Hematopoietic multipotent progenitor cell treated with erythropoietin and hydrocortisone succinate and interleukin-3 and kit ligand, for 15 days (in vitro differentiated cells): ENCODE measurements around the gene PM20D2.
A peak's percentile ranks its signal among the peaks of the same experiment; 100 is the strongest.
"Not testable (repeated sequence)": the region's sequence is repeated elsewhere in the genome, so short reads cannot be mapped to it uniquely, and the experiment has no call there.

Experiments used
- DNase-seq: peaks from one replicate; pipeline ENCODE4 v3.0.0-alpha.2; 2015; ENCODE audit warnings: low spot score

PM20D2 gene

DNA sequence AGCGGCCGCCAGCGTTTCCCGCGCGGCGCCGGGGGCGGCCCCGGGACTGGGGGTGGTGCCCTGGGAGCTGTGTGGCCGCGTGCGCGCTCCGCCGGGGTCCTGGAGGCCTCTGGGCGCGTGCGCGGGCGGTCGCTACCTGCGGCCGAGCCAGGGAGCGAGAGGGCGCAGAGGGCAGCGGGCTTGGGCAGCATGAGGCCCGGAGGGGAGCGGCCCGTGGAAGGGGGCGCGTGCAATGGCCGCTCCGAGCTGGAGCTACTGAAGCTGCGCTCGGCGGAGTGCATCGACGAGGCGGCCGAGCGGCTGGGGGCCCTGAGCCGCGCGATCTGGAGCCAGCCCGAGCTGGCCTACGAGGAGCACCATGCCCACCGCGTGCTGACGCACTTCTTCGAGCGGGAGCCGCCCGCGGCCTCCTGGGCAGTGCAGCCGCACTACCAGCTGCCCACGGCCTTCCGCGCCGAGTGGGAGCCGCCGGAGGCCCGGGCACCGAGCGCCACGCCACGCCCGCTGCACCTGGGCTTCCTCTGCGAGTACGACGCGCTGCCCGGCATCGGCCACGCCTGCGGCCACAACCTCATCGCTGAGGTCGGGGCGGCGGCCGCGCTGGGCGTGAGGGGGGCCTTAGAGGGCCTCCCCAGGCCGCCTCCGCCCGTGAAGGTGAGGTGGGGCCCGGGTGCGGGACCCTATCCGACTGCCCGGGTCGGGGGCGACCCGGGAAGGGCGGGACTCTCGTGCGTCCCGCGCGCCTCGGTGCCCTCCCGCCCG is at the start of gene PM20D2:
PM20D2 (plus strand) TSS at position 100 of the 762 bp plus-strand sequence; CDS start at position 190, 90 bp downstream.
- peak; percentile 12 for DNase-seq

GRCh38 chr6:89098461-89098860 is 47.4 kb upstream of the PM20D2 start:
- no peak for DNase-seq

GRCh38 chr6:89100114-89100513 is 45.7 kb upstream of the PM20D2 start:
- DNase-seq = no peak

DNA sequence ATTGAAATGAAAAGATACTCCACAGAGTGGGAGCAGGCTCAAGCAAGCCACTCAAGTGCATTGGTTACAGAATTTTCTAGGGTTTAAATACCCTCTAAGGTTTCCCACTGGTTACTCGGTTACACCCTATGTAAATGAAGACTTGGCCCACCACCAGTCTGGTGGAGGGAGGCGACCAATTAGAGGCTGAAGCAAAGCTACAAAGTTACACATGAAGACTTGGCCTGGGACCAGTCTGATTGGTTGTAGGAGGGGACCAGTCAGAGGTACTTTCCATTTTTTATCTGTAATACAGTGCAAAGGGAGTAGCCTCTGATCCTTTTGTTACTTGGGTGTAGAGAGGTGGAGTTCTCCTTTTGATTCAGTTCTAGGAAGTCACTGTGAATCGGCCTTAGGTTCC is 35.6 kb upstream of the PM20D2 start:
- DNase-seq = no peak

GRCh38 chr6:89111933-89112332 is 33.9 kb upstream of the PM20D2 start:
- DNase-seq = no peak

GRCh38 chr6:89116702-89117101 is 29.2 kb upstream of the PM20D2 start:
- no peak for DNase-seq

GRCh38 chr6:89117211-89118108 is 28.4 kb upstream of the PM20D2 start, which contains the start of gene SRSF12:
Gene SRSF12, minus strand, starts transcription at chr6:89118071. Its CDS starts 184 bp downstream, at chr6:89117887.
- no peak for DNase-seq

GRCh38 chr6:89118931-89119330 is 26.9 kb upstream of the PM20D2 start:
- no peak for DNase-seq

DNA sequence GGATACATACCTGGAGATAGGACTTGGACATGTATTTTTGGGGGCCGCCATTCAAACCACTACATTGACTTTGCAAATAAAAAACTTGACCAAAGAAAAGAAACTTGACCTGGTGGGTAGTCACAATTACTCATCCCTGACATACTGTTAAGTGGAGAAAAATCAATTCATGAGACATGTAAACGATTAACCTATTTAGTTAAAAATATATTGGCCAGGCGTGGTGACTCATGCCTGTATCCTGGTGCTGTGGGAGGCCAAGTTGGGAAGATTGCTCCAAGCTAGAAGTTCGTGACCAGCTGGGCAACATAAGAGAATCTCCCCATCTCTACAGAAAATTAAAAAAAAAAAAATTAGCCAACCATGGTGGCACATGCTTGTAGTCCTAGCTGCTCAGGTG is 25.5 kb upstream of the PM20D2 start:
- DNase-seq = no peak

- no peak for DNase-seq
These were observed 23.9 kb upstream of the PM20D2 start for GRCh38 chr6:89121934-89122333.

DNA sequence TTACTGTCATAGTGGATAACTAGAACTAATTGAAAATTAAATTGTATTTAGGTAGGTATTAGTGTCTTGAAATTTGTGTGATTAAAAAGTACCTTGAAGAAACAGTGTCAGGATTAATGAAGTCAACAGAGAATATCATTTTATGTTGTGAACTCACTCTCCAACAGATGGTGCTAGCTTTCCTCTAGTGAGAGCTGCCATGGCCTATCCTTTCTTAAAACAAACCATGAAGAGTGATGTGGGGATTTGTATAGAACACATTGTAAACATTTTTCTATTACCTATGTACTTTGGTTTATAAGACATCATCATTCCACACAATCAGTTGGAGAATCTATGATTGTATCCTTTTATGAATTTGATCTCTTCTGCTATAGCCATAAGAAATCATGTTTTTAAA is 23.2 kb upstream of the PM20D2 start:
- no peak for DNase-seq

- DNase-seq = not testable (repeated sequence)
These were observed 17.6 kb upstream of the PM20D2 start for GRCh38 chr6:89128256-89128671.

DNA sequence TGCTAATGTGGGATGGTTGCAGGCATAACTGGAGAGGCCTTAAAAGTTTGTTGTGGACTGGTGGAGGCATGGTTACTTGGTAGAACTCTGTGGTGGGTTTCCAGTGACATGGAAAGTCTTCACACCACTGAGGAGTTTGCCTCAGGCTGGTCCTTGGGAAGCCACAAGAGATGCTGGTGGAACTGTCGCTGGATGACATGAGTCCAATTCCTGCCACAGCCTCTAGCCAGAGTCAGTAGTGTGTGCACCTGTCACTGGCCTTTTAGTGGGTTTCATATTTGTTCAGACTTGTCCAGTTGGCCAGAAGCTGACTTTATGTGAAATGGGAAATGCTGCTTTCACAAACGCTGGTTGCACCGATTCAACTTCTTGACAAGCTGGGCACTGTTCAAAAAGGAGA is 14.3 kb upstream of the PM20D2 start:
- DNase-seq = no peak

DNA sequence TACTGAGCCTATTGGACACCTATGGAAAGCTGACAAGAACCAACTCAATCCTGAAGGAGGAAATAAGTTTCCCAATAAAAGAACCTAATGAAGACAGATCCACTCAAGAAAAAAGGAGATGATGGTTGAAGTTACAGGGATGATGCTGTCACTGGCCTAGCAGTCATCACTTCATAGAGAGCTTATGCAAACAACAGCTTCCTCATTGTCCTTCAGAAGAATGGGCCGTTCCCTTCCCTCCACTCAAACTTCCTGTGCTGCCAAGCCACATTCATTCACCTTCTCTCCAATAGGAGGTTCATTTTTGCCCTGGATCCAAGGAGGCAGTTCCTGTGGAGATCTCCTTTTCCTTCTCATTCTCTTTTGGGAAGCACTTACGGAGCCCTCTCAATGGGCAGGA is 13.8 kb upstream of the PM20D2 start:
- DNase-seq = no peak

- DNase-seq = no peak
These were observed 11.9 kb upstream of the PM20D2 start for GRCh38 chr6:89133981-89134380.

DNA sequence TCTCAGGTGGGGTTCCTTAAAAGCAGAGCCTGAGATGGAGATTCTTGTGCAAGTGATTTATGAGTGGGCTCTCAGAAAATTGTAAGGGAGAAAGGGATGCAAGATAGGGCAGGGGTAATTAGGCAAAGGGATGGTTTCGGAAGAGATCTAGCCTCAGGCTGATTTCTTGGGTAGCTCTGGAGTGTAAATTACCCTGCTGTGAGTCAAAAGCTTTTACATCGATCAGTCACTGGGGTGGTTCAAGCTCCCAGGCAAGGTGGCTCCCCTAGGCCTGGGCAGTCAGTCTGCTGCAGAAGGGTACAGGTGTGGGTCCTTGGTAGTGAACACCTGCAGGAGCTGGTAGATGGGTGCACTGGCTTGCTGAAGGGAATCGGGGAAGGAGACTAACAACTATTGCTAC is 11.1 kb upstream of the PM20D2 start:
- no peak for DNase-seq

DNA sequence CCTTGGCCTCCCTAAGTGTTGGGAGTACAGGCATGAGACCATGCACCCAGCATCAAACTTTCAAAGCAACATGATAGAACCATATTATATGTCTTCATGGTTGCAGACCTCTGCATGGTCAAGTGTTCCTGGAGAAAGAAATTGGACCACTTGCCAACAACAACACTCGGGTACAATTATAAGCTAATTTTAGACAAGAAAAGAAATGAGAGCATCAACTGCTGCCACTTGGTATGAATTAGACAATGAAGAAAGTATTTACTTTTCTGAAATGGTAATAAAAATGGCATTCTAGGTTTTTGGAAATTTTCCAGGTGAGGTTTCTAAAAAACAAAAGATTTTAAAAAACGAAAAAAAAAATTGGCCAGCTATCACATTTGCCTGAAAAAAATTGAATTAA is 7.7 kb upstream of the PM20D2 start:
- no peak for DNase-seq

- DNase-seq = no peak
These were observed 6.1 kb upstream of the PM20D2 start for GRCh38 chr6:89139509-89140346.

DNA sequence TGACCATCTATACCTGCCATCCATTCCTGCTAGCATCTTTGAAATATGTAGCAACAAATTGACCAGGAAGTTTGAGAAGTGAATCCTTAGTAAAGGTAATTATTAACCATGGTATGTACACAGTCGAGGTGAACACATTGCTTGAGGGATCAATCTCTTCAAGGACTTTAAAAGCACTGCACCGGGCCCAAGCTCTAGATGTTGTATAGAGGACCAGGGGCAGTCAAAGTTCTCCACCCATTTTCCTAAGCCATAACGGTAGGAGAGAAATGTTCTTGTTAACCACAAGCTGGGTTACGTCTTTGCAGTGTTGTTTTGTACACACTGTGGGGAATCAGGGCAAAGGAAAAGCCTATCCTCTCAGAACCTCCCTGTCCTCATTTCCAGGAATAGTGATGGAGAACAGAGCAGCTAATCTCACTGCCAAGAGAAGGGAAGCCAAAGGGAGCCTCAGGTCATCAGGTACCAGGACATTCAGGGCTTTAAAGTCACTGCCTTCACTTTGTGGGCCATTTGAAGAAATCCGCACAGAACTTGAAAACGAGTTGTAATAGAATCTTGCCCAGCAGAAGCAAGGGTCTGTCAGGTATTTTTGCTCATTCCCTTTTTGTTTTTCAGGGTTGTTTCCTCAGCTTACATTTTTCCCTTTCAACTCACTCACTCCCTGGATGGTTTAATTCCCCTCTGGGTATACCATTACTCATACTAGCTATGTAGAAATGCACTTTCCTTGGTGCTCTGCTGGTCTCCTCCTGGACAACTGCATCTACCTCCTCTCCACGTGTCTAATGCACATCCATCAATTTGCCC is 5.3 kb upstream of the PM20D2 start:
- no peak for DNase-seq

DNA sequence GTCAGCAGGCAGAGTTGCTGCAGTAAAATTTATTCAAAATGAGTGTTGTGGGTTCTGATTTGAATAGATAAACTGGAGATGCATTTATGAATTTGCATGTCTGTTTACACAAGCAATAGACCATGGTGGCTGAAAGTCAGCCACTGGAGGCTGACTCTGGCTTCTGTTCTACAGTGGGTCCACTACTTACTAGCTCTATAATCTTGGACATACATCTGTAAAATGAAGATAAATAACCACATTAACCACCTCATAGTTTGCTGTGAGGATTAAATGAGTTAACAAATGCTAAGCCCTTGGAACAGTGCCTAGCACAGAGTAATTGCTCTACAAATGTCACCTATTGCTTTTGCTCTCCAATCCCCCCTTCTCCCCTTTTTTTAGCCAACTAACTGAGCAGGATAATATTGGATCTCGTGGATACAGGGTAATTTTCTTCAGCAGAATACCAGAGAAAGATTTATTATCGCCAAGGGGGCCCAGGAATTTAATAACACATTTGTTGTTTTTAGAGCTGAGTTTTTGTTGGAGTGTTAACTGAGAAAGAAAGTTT is 1.4 kb upstream of the PM20D2 start:
- no peak for DNase-seq
